Activated T-cell treated with anti-CD3 and anti-CD28 coated beads for 1 hour (primary cell): ENCODE results near the gene MAPK9.
A peak's percentile ranks its signal among the peaks of the same experiment; 100 is the strongest.
"Not testable (repeated sequence)": the region's sequence is repeated elsewhere in the genome, so short reads cannot be mapped to it uniquely, and the experiment has no call there.

Experiments used
- DNase-seq: peaks from one replicate; pipeline ENCODE4 v3.0.0-alpha.2; 2020; ENCODE audit warnings: low read depth

Gene MAPK9

DNA sequence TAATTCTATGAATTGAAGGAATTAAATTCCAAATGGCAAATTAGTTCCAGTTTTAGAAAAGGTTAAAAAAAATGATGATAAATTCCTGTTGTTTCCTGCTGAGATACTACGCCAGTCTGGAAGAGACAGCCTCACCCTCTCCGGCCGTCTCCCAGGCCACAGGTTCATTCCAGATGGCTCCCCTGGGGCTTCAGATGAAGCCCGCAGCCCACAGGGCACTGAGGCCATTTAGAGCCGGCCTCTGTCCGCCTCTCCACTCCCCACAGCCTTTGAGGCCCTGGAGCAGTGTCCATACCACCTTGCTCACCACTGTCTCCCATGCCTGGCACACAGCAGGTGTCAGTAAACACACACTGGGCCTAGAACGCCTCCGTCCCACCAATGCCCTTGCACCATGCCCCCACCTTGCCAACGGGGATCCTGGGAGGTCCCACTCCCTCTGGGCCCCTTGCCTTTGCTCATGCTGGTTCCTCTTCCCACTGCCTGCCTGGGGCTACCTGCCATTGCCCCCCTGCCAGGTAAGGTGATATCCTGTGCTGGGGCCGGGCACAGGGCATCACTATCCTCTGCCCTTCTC lies 35.2 kb upstream of the MAPK9 start:
- DNase-seq, result no peak

DNA sequence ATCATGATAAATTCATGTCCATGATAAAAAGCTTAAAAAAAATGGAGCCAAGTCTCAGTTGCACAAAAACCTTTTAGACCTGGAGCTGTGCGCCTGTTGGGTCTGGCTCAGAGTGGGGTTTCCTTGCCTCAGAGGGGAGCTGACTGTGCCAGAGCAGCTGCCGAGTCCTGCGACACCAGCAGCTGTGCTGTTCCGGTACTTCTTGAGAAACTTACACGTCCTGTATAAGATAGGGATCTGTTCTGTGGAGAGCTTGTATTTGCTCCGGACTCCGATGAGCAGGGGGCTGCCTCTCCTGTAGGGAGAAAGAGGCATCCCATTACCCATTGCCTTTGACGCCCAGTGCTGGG lies 32.7 kb upstream of the MAPK9 start:
- DNase-seq, result no peak

- DNase-seq, result no peak
Measured at GRCh38 chr5:180323941-180324600, 32.2 kb upstream of the MAPK9 start.

- no peak for DNase-seq
Measured at GRCh38 chr5:180323160-180323559, 31.3 kb upstream of the MAPK9 start.

DNA sequence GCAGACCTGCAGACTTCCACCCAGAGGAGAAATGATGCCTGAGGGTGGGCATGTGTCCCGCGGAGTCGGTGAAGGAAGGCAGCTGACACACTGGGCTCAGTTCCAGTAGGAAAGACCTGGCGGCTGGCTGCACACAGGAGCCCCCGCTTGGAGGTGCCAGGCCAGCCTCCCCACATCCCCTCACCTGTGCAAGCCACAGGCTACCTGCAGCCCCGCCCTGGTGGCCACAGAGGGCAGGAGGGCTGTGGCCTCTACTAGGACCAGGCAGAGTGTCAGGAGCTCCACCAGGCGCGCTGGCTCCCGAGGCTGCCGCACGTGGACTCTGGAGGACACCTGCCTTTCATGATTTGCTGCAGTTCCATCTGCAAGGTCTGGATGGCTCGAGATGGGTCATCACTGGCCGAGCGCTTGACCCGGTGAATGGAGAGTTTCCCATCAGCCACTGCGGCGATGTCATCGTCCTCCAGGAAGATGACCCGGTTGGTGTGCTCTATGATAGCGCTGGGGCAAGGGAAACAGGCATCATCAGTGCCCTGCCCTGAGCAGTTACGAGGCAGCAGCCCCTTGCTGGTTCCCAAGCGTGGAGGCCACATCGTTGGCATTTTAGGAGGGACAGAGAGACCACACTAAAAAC lies 26.7 kb upstream of the MAPK9 start:
- DNase-seq, result no peak

- DNase-seq, result no peak
Measured at GRCh38 chr5:180316586-180316985, 24.7 kb upstream of the MAPK9 start.

GRCh38 chr5:180315762-180316212 lies 23.9 kb upstream of the MAPK9 start:
- peak; percentile 72 for DNase-seq

DNA sequence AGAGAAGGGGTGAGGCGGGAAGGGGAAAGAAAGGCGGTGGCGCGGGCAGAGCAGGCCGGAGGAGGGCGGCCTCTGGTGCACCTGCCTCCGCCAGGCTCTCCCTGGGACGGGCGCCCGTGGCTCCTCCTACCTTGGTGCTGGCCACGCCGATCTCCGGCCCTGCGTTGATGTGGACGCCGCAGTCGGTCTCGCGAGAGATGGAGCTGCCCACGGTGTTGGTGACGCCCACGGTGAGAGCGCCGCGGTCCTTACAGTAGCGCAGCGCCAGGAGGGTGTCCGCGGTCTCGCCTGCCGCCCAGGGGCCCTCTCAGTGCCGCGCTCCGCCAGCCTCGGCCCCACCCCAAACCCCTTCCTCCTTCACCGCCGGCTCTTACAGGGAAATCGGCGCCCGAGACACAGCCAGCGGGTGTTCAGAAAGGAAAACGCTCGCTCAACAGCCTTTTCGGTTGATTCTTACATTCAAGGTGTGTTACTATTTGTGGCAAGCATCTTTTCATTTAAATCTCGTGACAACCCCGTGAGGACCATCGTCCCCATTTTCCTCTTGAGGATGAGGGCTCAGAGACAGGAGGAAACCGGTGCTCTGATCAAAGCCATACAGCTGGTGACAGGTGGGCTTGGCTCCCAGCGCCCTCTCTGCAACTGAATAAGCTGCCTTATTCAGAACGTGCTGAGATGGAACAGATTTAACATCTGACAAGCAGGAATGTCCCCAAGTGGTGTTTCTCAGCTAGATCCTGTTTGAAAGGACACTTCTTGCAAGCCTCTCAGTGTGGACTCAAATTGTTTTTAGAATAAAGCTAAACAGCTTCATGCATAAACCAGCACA lies 22.0 kb upstream of the MAPK9 start:
- peak; percentile 37 for DNase-seq

- no peak for DNase-seq
Measured at GRCh38 chr5:180311216-180311615, 19.3 kb upstream of the MAPK9 start.

DNA sequence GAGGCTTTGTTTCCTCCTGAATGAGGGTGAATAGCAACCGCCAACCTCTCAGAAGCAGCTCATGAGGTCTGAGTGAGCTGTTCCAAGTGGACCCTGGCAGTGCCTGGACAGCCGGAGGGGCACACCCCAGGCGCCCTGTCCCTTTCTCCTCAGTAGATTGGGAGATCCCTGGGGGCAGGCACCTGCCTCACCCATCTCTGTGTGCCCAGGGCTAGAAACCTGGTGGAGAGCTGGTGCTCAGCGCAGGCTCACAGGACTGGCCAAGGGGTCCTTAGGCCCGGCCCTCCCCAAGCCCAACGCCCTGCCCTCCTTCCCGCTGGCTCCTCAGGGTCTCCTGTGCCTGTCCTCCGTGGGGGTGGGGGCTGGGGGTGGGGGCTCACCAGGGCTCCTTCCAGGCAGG lies 14.9 kb upstream of the MAPK9 start:
- DNase-seq, result no peak

DNA sequence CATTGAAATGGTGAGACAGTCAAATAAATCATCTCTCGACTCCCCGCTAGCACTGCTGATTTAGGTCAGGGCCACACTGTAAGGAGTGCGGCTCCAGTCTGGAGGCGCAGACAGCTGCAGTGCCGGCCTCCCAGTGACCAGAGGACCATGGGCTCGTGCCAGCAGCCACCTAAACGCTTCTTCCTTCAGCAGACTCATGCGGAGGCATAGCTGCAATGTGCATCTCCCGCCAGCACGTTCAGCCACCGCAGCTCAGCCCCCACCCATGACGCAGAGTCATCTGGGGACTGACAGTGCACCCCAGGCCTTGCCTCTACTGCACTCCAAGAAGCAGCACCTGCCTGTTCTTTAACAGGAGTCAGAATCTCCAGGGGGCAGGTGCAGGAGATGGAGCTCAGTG lies 13.6 kb upstream of the MAPK9 start:
- DNase-seq, result no peak

DNA sequence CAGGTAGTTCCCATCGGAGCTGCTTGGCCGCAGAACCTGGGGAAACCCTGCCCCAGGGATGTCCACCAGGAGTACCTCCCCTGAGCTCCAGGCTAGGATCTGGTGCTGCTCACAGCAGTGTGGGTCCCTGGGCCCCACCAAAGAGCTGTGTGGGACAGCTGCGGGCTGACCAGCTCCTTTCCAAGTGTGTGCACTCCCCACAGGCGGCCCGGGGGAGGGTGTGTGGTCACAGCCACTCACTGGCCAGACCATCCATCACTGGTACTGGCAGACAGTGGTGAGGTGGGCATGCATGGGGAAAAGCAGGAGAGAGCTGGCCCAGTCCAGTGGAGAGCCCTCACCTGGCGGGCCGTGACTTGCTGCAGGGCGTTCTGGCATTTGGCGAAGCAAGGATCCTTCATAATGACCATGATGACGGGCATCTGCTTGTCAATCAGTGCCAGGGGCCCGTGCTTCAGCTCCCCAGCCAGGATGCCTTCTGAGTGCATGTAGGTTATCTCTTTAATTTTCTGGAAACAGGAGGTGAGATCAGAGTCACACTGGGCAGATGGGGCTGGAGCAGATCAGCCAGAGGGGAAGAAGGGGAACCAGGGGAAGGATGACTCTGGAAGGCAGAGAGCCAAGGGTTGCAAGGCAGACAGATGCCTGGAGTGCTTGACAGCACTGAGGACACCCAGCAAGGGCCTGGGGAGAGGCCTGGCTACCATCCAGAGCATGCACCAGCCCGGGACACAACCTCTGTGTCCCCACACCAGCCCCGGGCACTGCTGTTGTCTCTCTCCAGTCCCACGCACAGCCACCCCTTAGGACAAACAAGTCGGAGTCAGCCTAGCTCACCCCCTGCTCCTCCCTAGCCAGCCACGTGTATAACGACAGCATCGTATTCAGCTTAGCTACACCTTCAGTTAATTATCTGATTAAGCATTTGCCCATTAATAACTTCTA lies 12.8 kb upstream of the MAPK9 start:
- no peak for DNase-seq

GRCh38 chr5:180304016-180304292 lies 12.1 kb upstream of the MAPK9 start:
- no peak for DNase-seq

DNA sequence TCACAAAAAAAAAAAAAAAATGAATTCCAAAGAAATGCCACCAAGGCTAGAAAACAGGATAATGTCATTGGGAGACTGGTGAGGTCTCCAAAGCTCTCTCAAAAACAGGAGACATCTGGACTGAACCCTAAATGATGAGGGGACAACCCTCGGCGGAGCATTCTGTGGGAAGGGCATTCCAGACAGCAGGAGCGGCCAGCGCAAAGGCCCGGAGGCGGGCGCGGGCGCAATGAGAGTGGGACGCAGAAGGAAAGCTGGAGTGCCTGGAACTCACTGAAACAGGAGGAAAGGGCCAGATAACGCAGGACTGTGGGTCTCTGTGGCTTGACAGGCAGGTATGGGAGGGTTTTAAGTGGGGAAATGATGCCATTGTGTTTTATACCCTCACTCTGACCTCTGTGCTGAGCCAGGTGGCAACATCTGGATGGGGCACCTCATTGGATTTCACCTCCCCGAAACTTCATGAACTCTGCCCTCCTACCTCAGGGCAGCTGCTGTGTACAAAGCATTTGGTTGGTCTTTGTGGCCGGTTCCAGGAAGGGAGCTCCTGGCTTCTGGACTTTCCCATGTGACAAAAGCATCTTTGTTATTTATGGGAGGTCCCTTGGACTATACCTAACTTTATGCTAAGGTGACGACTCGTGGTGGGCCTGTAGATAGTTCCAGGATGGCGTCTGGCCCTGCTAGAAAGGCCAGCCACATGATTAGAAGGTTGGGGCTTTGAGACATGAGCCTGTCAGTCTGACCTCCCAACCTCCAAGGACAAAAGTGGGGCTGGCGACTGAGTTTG lies 11.5 kb upstream of the MAPK9 start:
- DNase-seq, result no peak

DNA sequence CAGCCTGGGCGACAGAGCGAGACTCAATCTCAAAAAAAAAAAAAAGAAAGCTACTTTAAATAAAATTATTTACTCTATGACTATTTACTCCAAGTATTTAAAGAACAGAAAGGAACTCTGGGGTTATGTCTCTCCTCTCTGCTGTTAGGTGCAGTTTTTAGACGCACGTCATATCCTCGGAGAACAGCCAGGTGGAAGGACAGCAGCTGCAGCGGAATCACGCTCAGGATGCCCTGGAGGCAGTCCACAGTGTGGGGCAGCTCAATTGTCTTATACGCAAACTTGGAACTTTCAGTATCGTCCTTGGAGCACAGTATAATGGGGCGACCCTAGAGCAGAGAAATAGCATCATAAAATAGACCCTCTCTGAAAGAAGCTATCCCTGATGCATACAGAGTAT lies 10.4 kb upstream of the MAPK9 start:
- no peak for DNase-seq

DNA sequence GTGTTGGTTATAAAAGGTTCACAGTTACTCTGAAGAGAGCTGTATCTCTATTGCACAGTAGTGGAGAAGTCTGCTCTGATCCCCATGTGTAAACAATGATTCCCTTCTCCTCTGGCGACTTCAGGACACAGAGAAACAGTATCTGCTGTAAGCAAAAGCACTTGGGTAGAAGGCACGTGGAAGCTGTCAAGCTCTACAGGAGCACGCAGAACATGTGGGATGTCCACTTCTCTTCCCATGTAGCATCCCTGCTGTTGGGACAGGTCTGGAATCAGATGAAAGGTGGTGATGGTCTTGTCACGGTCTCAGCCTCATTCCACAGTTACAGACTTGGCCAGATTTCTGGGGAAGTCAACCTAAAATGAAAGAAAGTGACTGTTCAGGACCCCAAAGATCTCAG lies 9.4 kb upstream of the MAPK9 start:
- DNase-seq, result no peak

GRCh38 chr5:180299526-180299925 lies 7.6 kb upstream of the MAPK9 start:
- no peak for DNase-seq

GRCh38 chr5:180299014-180299413 lies 7.1 kb upstream of the MAPK9 start:
- not testable (repeated sequence) for DNase-seq

- DNase-seq, result no peak
Measured at GRCh38 chr5:180297587-180298282, 5.9 kb upstream of the MAPK9 start.

DNA sequence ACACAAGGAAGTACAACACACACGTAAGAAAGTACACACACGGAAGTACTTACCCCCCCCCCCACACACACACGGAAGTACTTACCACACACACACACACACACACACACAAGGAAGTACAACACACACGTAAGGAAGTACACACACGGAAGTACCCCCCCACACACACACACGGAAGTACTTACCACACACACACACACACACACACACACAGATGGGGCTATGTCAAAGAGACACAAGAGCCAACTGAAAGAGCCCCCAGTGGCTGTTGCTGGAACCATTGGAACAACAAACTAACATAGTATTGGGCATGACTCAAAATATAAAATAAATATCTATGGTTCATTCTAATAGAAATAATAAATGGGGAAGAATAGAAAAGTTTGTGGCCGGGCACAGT lies 4.9 kb upstream of the MAPK9 start:
- DNase-seq, result no peak
